NT2/D1 (cell line): ENCODE results near the gene HGF.

Source experiments
- SUZ12 ChIP-seq: IDR thresholded peaks from 2 replicates; pipeline ENCODE4 v1.6.1; 2011; ENCODE audit not compliant: insufficient read length, insufficient read depth; ENCODE audit errors: extremely low read depth
- YY1 ChIP-seq: IDR thresholded peaks from 2 replicates; pipeline ENCODE4 v1.6.1; 2011; ENCODE audit not compliant: insufficient read length, insufficient read depth

DNA sequence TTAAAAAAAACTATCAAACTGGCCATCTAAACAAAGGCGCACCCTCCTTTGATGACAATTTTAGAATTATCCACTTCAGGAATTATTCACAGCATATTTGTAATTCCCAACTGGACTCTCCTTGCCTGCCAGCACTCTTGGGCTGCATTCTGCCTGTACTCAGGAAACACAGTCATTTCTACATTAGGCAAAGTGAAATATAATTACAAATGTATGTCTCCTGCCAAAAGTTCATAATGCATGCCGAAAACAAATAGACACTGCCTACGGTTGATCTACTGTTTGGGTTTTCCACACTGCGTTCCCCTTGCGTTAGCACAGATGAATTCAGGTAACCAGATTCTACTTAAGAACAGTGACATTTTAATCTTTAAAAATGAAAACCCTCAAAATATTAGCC is 1.9 kb downstream of the HGF start:
- TF ChIP-seq SUZ12: no peak
- TF ChIP-seq YY1: no peak
